ENCODE results near the gene IL3.
"Not testable (repeated sequence)": the region's sequence is repeated elsewhere in the genome, so short reads cannot be mapped to it uniquely, and the experiment has no call there.

Gene IL3

DNA sequence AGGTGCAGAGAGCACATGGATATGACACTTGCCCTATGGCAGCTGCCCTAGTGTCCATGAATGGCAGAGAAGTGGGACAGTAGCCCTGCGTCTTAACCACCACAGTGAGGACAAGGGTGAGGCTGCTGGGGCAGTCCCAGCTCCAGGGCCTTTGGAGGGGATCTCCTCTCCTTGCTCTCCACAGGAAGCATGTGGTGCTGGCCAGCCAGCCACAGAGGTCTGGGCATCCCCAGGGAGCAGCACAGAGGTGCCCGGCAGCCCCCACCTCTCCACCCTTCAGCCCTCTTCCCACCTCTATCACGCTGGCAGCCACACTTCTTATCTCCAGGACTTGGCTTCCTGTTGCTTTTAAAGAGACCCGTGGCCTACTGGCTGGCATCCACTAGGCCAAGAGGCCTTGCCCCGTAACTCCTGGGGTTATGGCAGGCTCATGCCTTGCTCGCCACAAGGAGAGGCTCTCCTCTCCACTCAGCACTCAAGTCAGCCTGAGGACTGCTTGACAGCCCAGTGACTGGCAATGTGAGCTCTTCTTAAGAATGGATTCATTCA lies 35.0 kb downstream of the IL3 start:
- DNase-seq (ENCODE audit: low spot score), result no peak

GRCh38 chr5:132096904-132097303 lies 36.4 kb downstream of the IL3 start:
- DNase-seq (ENCODE audit: low spot score), result no peak

- DNase-seq (ENCODE audit: low spot score), result no peak
These were observed 37.7 kb downstream of the IL3 start for GRCh38 chr5:132098151-132098594.

GRCh38 chr5:132098621-132099020 lies 38.2 kb downstream of the IL3 start:
- DNase-seq (ENCODE audit: low spot score), result no peak

- no peak for DNase-seq (ENCODE audit: low spot score)
These were observed 38.8 kb downstream of the IL3 start for GRCh38 chr5:132099076-132099748.

- DNase-seq (ENCODE audit: low spot score), result no peak
These were observed 39.5 kb downstream of the IL3 start for GRCh38 chr5:132099905-132100304.

GRCh38 chr5:132100672-132101261 lies 40.3 kb downstream of the IL3 start:
- no peak for DNase-seq (ENCODE audit: low spot score)

DNA sequence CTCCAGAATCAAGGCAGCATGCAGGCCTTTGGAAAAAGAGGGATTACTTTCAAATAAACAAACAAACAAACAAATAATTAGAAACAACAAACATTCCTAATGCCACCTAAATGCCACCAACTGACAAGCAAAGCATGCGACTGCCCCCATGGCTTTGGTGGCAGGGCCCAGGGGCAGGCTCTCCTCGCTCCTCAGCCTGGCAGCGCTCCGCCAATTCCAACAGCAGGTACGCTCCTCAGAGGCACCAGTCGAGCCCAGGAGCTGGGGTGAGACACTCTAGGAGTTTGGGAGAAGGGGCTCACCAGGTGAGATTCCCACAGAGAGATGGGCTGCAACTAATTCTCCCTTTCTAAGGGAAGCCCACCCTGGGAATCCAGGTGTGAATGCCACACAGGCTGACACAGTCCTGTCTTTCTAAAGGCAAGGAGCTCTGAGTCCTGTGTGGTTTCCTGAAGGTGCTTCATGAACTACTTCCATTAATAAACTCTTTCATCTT lies 41.0 kb downstream of the IL3 start:
- DNase-seq (ENCODE audit: low spot score), result no peak

DNA sequence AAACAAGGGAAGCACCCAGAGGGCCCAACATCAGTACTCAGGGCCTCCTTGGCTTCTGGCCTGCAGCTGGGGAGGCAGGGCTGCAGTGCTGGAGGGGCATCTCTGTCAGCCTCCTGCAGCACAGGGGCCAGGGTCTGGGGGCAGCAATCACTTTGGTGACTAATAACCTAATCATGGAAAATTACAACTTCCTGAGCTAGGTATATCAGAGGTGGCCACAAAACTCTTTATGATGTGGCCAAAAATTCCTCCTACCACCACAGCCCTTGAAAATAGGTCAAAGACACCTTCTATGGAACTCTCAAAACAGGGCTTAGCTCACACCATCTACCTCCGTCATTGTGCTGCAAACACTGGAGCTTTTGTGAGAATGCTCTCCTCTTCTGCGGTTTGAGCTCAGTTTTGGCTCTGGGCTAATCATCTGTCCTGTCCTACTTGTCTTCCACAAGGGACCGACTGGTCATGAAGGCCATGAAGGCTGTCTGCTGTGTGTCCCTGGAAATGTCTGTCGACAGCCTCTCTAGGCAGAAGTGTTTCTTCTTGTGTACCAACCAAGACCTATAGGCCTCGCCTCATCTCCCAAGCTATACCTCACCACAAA lies 41.7 kb downstream of the IL3 start:
- no peak for DNase-seq (ENCODE audit: low spot score)

DNA sequence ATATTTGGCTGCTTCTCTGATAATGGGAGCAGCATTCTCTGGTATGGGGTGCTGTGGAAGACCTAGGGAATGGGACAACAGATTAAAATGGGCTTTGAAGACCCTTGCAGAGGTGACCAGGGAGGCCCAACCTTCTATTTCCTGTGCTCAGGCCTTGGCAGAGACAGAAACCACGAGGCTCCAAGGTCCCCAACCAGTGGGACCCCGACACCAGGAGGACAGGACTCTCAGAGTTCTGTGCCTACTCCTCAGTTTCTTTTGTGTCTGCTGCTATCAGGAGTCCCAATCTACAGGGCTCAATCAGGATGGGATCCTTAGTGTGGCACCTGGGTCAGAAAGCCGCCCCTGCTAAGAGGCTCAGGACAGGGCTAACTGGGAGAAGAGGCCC lies 42.5 kb downstream of the IL3 start:
- DNase-seq (ENCODE audit: low spot score), result no peak

DNA sequence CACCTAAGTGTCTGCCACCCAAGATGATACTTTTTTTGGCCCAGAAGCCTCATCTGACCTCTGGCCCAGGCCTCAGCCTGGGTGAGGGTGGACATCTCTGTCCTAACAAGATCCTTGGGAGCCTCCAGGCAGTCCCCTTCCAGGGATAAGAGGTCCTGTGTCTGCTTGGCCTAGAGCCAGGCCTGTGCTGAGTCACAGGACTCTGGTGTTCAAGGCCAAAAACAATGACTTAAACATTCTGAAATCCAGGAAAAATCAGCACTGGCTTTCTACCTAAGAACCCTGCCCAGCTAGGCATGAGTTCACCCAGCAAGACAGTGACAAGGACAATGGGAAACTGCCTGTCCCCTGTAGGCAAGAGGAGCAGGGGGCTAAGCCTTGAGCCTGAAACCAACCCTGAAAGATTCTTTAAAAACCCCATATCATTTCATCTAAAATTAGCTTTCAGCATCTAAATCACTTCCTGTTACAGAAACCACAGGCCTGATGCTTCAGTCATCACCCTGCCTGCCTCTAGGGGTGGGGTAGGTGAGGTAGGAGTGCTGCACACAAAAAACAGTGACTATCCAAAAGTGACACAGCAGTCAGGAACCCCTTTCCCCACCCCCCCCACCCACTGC lies 43.0 kb downstream of the IL3 start:
- DNase-seq (ENCODE audit: low spot score), result no peak

GRCh38 chr5:132103969-132104391 lies 43.5 kb downstream of the IL3 start:
- no peak for DNase-seq (ENCODE audit: low spot score)

DNA sequence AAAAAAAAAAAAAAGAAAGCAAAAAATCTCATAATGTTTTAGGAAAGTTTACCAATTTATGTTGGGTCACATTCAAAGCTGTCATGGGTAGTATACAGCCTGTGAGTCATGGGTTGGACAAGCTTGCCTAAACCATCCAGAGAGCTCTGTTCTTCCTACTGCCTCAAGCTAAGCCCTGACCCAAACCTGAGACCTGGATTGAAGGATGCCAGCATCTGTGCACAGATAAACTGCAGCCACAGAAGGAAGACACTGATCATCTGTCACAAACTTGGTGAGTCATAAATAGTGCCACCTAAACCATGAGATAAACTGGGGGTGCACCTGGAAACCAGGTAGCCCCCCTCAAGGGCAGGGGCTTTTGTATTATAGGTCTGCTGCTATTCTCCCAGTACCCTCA lies 44.1 kb downstream of the IL3 start:
- DNase-seq (ENCODE audit: low spot score), result no peak

DNA sequence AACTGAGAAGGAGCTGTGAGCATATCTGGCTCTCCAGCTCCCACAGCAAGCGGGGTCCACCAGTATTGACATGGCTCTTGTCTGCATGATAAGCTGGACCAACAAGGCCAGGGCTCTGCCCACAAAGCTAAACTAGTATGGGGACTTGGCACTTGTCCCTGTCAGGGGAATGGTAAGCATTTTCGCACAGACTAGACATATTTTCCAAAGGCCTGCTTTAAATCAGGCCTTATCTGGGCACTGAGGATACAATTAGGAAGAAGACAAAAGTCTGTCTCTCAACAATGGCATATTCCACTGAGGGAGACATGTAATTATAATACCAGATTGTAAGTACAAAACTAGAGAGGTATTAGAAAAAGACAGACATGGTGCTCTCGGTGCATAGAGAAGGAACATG lies 45.2 kb downstream of the IL3 start:
- no peak for DNase-seq (ENCODE audit: low spot score)

GRCh38 chr5:132108495-132108894 lies 48.0 kb downstream of the IL3 start:
- DNase-seq (ENCODE audit: low spot score), result not testable (repeated sequence)

- DNase-seq (ENCODE audit: low spot score), result not testable (repeated sequence)
These were observed 48.5 kb downstream of the IL3 start for GRCh38 chr5:132108957-132109356.

DNA sequence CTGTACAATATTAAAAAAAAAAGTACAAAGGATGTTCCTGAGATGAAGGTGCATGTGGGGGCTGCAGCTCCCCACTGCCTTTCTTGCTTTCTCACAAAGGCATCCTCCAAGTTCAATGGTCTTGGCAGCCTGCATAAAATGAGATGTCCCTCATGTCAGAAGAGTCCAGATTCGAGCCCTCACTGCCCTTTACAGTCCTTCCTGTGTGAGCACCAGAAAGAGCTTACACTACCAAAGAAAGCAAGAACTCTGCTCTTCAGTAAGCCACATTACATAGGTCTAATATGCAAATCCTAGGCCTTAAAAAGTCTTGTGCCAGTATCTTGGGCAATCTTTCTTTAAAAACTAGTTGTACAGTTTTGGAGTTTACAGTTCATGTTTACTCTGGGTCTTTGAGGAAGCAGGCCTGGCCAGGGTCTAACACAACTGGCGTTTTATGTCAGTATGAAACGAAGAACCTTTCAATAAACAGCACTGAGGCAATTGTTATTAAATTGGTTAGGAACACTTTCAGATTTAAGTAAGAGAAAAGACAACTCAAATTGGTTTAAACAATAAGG lies 49.1 kb downstream of the IL3 start:
- DNase-seq (ENCODE audit: low spot score), result no peak

- no peak for DNase-seq (ENCODE audit: low spot score)
These were observed 49.7 kb downstream of the IL3 start for GRCh38 chr5:132110195-132110594.

DNA sequence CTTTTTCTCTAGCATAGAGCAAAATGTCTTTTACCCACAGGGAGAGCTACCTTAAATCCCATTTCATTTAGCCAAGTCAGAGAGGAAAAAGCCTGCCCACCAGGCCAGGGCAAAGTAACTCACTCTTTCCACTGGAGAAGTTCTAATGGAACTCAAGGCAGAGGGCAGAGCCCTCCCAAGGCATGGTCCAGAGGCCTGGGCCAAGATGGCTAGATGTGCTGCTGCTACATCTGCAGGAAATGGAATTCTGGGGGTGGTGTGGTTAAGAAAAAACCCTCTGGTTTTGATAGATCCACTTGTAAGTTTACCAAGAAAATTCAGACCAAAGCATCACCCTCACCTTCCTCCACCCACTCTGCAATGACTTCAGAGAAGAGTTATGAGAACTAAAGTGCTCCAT lies 50.5 kb downstream of the IL3 start:
- DNase-seq (ENCODE audit: low spot score), result no peak

DNA sequence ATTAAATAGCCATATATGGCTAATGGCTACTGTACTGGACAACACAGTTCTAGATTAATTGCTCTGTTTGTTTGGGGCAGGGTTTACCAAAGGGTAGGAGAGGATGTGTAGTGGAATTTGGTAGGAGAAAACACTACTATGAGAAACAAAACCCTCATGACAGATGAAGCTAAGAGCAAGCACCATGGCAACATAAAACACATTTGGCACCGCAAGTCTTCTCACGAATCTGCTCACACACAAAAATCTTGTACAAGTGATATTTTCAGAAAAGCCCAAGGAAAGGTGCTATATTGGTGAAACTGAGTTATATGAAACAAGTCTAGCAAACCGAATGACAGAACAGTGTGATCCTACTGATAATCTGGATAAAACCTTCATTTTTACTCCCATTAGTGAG lies 51.7 kb downstream of the IL3 start:
- DNase-seq (ENCODE audit: low spot score), result no peak

All from globus pallidus (tissue), 1 donor.